Cardiac fibroblast (primary cell): Measurements from ENCODE around the gene TLCD2.

Source experiments
- DNase-seq, 2 donors: peaks; one replicate each; pipeline versions ENCODE4 v3.0.0 to v3.0.0-alpha.2; 2010; ENCODE audit warnings: low read depth in 2 of 2
- H3K4me3 ChIP-seq, 2 donors: replicated peaks in 1 of 2; 1 replicate in 1 of 2; 2 replicates in 1 of 2; pipeline ENCODE4 v1.5.1; 2011; ENCODE audit warnings: low read depth in 2 of 2, low read length in 2 of 2, mild to moderate bottlenecking in 2 of 2, moderate library complexity in 1 of 2
- TF ChIP-seq, protein P1 (sequence below): IDR thresholded peaks from one replicate; pipeline ENCODE4 v1.5.1; 2011; ENCODE audit warnings: low read depth, mild to moderate bottlenecking, low read length, inconsistent platforms

TLCD2 gene

DNA sequence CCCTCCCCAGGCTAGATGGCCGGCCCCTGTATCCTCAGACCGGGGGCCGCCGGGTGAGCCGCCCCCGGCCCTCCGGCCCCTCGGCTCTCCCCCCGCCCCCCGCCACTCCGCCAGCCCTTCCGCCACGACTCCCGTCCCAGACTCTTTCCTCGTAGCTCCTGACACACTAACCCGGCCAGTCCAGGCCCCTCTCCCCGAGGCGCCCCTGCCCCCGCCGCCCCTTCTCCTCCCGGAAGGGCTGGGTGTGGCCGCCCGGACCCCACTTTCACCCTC, 5.6 kb upstream of the TLCD2 start:
- TF ChIP-seq, protein P1, sequence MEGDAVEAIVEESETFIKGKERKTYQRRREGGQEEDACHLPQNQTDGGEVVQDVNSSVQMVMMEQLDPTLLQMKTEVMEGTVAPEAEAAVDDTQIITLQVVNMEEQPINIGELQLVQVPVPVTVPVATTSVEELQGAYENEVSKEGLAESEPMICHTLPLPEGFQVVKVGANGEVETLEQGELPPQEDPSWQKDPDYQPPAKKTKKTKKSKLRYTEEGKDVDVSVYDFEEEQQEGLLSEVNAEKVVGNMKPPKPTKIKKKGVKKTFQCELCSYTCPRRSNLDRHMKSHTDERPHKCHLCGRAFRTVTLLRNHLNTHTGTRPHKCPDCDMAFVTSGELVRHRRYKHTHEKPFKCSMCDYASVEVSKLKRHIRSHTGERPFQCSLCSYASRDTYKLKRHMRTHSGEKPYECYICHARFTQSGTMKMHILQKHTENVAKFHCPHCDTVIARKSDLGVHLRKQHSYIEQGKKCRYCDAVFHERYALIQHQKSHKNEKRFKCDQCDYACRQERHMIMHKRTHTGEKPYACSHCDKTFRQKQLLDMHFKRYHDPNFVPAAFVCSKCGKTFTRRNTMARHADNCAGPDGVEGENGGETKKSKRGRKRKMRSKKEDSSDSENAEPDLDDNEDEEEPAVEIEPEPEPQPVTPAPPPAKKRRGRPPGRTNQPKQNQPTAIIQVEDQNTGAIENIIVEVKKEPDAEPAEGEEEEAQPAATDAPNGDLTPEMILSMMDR, result no peak

DNA sequence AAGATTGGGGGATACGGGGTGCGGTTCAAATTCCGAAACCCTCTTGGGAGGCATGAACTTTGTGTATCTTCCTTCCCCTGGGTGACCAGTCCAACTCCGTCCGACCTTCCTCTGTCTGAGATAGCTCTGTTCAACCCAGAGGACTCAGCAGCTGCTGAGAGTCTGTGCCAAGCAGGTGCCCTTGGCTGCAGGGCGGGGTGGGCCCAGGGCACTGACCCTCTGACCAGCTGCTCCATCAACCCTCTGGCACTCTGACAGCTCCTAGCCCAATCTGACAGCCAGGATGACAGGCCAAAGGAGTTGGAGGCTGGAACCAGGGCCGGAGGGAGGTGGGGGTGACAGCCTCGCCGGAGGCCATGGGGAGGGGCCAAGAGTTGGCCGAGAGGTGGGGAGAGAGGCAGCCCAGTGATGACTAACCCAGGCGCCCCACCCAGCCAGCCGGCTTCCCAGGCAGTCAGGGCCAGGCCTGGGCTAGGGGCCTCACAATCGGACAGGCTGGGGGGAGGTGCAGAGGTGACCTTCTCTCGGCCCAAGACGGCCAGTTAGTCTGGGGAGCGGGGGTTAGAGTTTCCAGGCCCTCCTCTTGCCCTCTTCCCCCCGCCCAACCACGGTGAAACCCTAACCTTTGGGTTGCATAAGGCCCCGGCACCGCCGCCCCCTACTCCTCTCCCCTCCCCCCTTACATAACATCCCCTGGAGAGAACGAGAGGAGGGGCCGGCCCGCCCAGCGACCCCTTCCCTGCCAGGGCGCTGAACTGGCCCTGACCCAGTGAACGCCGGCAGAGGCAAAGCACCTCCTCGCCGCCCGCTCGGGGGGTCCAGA, 5.0 kb upstream of the TLCD2 start:
- TF ChIP-seq, protein P1, result no peak
- peak; percentile 93 to 97 for DNase-seq
- peak overlapping the region; percentile 93 to 95 for H3K4me3 ChIP-seq

More for the DNA sequence above, 5.6 kb upstream of the TLCD2 start:
- DNase-seq, result no peak
- H3K4me3 ChIP-seq, result peak overlapping the region; percentile 93 to 95

DNA sequence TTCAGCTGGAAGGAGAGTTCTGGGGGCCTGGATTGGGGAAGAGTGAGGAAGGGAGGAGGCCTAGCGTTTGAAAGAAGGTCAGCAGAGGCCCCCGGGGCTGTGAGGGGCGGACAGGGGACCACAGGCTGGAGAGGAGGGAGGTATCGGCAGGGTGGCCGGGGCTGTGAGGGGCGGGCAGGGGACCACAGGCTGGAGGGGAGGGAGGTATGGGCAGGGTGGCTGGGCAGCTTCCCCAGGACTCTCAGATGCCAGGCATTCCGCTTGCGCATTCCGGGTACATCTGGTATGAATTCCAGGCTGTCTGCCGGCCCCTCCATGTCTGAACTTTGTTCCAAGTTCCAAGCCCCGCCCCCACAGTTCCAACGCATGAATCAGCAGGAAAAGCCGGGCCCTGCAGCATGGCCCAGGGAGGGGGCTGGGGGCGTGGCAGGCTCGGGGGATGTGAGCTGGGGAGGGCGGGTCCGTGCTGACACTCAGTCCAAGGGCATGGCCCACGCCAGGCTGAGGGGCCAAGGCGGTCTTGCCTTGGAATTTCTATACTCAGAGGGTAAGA, 4.3 kb upstream of the TLCD2 start:
- peak overlapping the region; percentile 93 to 95 for H3K4me3 ChIP-seq

DNA sequence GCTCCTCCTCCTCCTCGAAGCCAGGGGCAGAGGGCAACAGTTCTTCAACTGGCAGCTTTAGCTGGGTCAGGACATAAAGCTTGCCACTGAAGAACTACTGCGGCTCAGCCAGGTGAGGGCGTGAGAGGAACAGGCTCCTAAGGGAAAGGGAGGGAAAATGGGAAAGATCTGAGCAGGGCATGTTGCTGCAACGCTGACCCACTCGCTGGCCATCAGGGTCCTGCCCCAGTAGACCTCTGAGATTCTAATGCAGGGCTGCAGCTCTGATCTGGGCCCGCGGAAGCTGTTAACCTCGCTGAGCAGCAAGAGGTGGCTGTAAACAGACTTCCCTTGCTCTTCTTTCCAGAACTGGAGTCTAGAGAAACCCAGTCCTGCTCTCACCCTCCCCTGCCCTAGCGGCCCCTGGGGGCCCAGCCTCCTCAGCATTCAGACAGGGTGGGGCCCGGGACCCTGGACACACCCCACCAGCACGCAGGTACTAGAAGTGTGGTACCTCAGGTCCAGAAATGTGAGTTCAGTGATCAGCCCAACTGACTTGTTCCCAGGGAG, 3.8 kb upstream of the TLCD2 start:
- TF ChIP-seq, protein P1, result peak; percentile 29
- peak in 1 of 2 donors; percentile 58 for DNase-seq
- H3K4me3 ChIP-seq, result peak overlapping the region; percentile 93 to 95

More for the DNA sequence above, 4.3 kb upstream of the TLCD2 start:
- TF ChIP-seq, protein P1, result no peak
- DNase-seq, result peak; percentile 99

DNA sequence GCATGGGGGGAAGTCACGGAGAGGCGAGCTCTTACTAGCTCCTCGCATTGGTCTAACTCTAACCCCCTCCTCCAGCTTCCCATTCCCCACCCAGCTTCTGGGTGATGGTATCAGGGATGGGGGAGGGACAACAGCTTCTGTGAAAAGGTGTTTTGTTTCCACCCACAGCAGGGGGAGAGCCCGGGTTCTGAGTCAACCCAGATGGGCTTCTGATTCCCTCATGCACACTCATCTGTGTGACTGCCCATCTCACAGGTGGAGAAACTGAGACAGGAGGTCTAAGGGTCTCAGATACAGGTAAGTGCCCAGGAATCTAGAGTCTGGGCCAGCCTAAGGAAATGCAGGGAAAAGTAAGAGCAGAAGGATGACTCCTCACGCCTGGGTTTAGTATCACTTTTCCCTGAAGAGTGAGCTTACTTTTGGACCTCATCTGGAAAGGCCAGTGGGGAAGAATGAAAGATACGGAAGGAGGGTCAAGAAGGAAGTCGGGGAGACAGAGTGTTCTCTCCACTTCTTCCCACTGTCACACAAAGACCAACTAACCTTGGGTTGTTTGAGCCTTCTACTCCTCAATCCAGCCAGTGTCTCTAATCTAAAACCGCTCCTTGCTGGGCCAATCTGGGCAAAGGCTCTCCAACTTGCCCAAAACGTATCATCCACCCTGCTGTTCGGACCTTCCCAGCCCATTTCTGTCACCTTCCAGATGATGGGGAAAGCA, 3.1 kb upstream of the TLCD2 start:
- no peak for DNase-seq
- TF ChIP-seq, protein P1, result no peak
- peak overlapping the region; percentile 93 to 95 for H3K4me3 ChIP-seq

DNA sequence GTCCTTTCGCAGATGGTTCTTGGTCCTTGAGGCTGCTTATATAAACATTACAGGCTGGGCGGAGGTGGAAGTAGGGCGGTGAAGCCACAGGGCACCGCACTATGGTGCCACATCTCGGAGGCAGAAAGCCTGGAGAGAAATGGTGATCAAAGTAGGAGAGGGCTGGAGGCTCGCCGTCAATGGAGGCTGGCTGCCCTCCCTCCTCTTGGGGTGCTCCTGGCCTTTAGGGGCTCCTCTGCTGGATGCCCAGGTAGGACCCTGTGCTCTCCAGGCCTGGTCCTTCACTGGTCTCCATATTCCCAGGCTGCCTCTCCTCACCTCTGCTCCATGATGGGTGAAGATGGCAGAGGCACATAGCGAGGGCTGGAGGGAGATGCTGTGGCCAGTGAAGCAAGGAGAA, 2.1 kb upstream of the TLCD2 start:
- TF ChIP-seq, protein P1, result no peak
- DNase-seq, result no peak
- H3K4me3 ChIP-seq, result peak overlapping the region in 1 of 2 donors; percentile 12
